Measurements from ENCODE around the gene PEAK1. TPM values are rescaled to one million over a fixed set of nuclear protein-coding genes. Genes with fewer than 3 reads are reported as not detected.

PEAK1 gene
- total and polyA plus RNA-seq, 2 donors (not counting 1 experiment from before 2014, with no cell fraction given), result 61.0 to 91.8 TPM

DNA sequence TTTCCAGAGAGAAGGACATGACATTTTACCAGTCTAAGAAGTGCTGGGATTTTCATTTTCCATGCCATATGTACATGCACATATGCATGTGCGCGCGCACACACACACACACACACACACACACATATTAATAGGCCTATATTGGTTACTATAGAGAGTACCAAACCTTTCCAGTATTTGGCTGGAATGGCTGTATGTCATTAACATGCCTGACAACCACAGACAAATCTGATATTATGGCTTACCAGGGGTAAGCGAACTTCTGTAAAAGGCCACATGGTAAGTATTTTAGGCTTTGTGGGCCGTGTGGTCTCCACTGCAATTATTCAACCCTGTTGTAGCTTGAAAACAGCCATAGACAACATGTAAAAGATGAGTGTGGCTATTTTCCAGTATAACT lies 251.8 kb downstream of the PEAK1 start:
- H3K36me3 ChIP-seq (ENCODE audit: control insufficient read depth, insufficient read depth, low read length), result no peaks in the 10 kb centered on the region
- no peaks in the 10 kb centered on the region for H3K9me3 ChIP-seq (ENCODE audit: control insufficient read depth, insufficient read depth, low read depth, low read length)
- no peaks in the 10 kb centered on the region for H3K79me2 ChIP-seq (ENCODE audit: control insufficient read depth, insufficient read depth, low read length)
- TF ChIP-seq CTCF (conservative IDR thresholded peaks at IDR 0.05 in 1 of 2, IDR thresholded peaks at IDR 0.05 in 1 of 2; ENCODE audit: low read depth in 1 of 2, low read length in 2 of 2) (no peak), EZH2 (IDR thresholded peaks at IDR 0.05; ENCODE audit: low read length, missing control alignments) (no peak)
- DNase-seq (ENCODE audit: low read depth in 2 of 2), result peak in 1 of 2 donors; percentile 60
- no peaks in the 10 kb centered on the region for H3K4me1 ChIP-seq (ENCODE audit: control insufficient read depth, extremely low read depth, insufficient read depth, low read length)
- no peak overlapping the region for H3K27ac ChIP-seq (ENCODE audit: insufficient read depth, low read length)
- H4K20me1 ChIP-seq (ENCODE audit: control insufficient read depth, extremely low read depth, insufficient read depth, low read length), result no peaks in the 10 kb centered on the region
- H3K27me3 ChIP-seq (ENCODE audit: control insufficient read depth, insufficient read depth, low read length), result no peaks in the 10 kb centered on the region
- H3K4me3 ChIP-seq (replicated peaks in 1 of 4; ENCODE audit: control extremely low read depth in 1 of 4, insufficient read depth in 1 of 4, low read depth in 3 of 4, low read length in 4 of 4), result no peak overlapping the region
- no peak overlapping the region for H2AFZ ChIP-seq (ENCODE audit: low read length)
- no peak overlapping the region for H3K4me2 ChIP-seq (ENCODE audit: extremely low read depth, insufficient read depth, low read length)
- H3K9ac ChIP-seq (ENCODE audit: insufficient read depth, low read length), result no peak overlapping the region

GRCh38 chr15:77167406-77167805 lies 252.5 kb downstream of the PEAK1 start:
- no peak for DNase-seq (ENCODE audit: low read depth in 2 of 2)
- Histone ChIP-seq H3K9ac (ENCODE audit: insufficient read depth, low read length) (no peak overlapping the region), H3K9me3 (ENCODE audit: control insufficient read depth, insufficient read depth, low read depth, low read length) (no peaks in the 10 kb centered on the region), H3K27me3 (ENCODE audit: control insufficient read depth, insufficient read depth, low read length) (no peaks in the 10 kb centered on the region), H4K20me1 (ENCODE audit: control insufficient read depth, extremely low read depth, insufficient read depth, low read length) (no peaks in the 10 kb centered on the region), H3K4me1 (ENCODE audit: control insufficient read depth, extremely low read depth, insufficient read depth, low read length) (no peaks in the 10 kb centered on the region), H3K27ac (ENCODE audit: insufficient read depth, low read length) (no peak overlapping the region), H3K36me3 (ENCODE audit: control insufficient read depth, insufficient read depth, low read length) (no peaks in the 10 kb centered on the region), H3K4me2 (ENCODE audit: extremely low read depth, insufficient read depth, low read length) (no peak overlapping the region), H2AFZ (ENCODE audit: low read length) (no peak overlapping the region), H3K4me3 (replicated peaks in 1 of 4; ENCODE audit: control extremely low read depth in 1 of 4, insufficient read depth in 1 of 4, low read depth in 3 of 4, low read length in 4 of 4) (no peak overlapping the region), H3K79me2 (ENCODE audit: control insufficient read depth, insufficient read depth, low read length) (no peaks in the 10 kb centered on the region)
- TF ChIP-seq CTCF (conservative IDR thresholded peaks at IDR 0.05 in 1 of 2, IDR thresholded peaks at IDR 0.05 in 1 of 2; ENCODE audit: low read depth in 1 of 2, low read length in 2 of 2), result no peak
- no peak for TF ChIP-seq EZH2 (IDR thresholded peaks at IDR 0.05; ENCODE audit: low read length, missing control alignments)

DNA sequence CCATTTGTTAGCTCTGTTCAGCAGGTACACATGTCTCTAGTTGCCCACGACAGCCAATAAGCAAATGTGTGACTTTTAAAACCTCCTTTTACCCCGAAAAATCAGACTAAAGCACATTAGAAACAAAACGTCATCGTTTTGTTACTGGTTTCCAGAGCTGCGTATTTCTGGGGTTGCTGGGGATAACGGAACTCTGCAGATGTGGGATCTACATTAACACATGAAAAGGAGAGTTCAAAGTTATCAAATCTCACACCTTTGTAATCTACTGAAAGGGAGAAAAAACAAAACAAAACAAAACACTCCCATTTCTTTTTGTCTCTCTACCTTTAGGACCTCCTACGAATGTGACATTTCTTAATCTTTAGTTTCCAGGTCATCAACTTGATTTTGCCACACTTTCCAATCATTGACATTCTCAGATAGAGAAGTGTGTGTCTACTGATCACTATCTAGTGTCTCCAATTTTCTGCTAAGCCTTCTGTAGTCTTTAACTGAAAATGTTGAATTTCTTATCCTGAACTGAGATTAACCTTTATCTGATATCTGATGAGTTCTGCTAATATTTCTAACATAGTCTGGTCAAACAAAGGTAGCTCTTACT lies 256.0 kb downstream of the PEAK1 start:
- no peaks in the 10 kb centered on the region for H3K4me1 ChIP-seq (ENCODE audit: control insufficient read depth, extremely low read depth, insufficient read depth, low read length)

More for the DNA sequence above, 256.0 kb downstream of the PEAK1 start:
- Histone ChIP-seq H3K79me2 (ENCODE audit: control insufficient read depth, insufficient read depth, low read length) (no peaks in the 10 kb centered on the region), H3K4me2 (ENCODE audit: extremely low read depth, insufficient read depth, low read length) (no peak overlapping the region), H2AFZ (ENCODE audit: low read length) (no peak overlapping the region), H3K9ac (ENCODE audit: insufficient read depth, low read length) (no peak overlapping the region), H3K36me3 (ENCODE audit: control insufficient read depth, insufficient read depth, low read length) (no peaks in the 10 kb centered on the region), H3K27me3 (ENCODE audit: control insufficient read depth, insufficient read depth, low read length) (no peaks in the 10 kb centered on the region), H4K20me1 (ENCODE audit: control insufficient read depth, extremely low read depth, insufficient read depth, low read length) (no peaks in the 10 kb centered on the region), H3K4me3 (replicated peaks in 1 of 4; ENCODE audit: control extremely low read depth in 1 of 4, insufficient read depth in 1 of 4, low read depth in 3 of 4, low read length in 4 of 4) (no peak overlapping the region), H3K27ac (ENCODE audit: insufficient read depth, low read length) (no peak overlapping the region), H3K9me3 (ENCODE audit: control insufficient read depth, insufficient read depth, low read depth, low read length) (no peaks in the 10 kb centered on the region)
- TF ChIP-seq EZH2 (IDR thresholded peaks at IDR 0.05; ENCODE audit: low read length, missing control alignments) (no peak), CTCF (conservative IDR thresholded peaks at IDR 0.05 in 1 of 2, IDR thresholded peaks at IDR 0.05 in 1 of 2; ENCODE audit: low read depth in 1 of 2, low read length in 2 of 2) (no peak)
- DNase-seq (ENCODE audit: low read depth in 2 of 2), result no peak

Data from fibroblast of lung (primary cell).